Islet precursor cell (in vitro differentiated cells): Measurements from ENCODE around the gene NDUFA6.
"Not testable (repeated sequence)": the region's sequence is repeated elsewhere in the genome, so short reads cannot be mapped to it uniquely, and the experiment has no call there.

Source experiments
- DNase-seq: peaks from one replicate; pipeline ENCODE4 v3.0.0-alpha.2; 2018

The NDUFA6 gene

DNA sequence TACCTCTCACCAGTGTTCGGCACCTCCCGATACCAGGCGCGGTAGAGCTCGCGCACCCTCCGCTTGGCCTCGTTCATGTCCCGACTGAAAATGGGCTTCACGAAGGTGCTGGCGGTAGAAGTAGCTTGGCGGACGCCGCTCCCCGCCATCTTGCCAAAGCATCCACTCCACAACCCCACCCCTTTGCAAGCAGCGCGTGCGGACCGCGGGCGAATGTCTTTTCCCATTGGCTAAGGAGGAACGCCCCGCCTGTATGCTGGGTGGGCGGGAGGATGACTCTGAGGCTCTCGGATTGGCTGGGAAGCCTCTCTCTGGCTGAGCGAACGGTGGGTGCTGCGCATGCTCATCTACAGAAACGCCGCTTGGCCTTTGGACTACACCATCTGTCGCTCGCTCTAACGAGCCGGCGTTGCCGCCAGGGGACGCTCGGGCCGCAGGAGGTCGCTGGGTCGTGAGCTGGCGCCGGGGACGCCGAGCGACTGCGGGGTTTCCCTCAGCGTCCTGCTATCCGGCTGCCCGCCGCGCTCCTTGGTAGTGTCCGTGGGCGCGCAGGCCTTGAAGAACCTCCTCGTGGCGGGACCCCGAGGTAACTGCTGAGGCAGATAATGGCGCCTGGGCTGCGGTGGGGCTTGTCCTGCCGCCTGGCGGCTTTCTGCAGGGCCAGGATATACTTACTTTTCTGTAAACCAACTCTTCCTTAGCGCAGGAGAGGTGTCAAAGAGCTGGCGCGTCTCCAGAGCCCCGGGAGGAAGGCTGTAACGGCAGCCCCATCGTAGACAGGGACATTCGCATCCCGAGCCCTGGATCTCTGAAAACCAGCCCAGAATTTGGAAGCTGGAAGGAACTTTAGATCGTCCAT lies at the start of gene NDUFA6:
Gene NDUFA6, minus strand, starts transcription at position 177 of the 859 bp plus-strand sequence. Its CDS starts 28 bp downstream, at position 149.
- peak; percentile 100 for DNase-seq

DNA sequence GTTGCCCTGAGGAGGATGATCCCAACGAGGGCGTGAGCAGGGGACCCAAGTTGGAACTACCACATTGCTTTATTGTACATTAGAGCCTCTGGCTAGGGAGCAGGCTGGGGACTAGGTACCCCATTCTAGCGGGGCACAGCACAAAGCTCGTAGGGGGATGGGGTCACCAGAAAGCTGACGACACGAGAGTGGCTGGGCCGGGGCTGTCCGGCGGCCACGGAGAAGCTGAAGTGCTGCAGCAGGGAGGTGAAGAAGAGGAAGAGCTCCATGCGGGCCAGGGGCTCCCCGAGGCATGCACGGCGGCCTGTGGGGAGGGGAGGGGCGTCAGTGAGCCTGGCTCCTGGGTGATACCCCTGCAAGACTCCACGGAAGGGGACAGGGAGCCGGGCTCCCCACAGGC lies 49.6 kb upstream of the NDUFA6 start:
- DNase-seq: not testable (repeated sequence)

DNA sequence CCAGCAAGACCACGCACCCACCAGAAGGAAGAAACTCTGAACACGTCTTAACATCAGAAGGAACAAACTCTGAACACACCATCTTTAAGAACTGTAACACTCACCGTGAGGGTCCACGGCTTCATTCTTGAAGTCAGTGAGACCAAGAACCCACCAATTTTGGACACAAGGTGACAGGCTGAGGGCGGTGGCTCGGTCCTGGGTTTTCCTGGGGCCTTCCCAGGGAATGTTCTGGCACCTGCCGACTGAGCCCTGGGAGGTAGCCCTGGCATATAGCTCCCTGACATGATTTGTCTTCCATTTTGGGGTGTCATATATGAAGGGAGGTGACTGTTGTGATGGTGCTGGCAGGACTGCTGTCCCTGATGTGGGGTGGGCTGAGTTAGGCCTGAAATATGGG lies 48.9 kb upstream of the NDUFA6 start:
- DNase-seq: not testable (repeated sequence)

DNA sequence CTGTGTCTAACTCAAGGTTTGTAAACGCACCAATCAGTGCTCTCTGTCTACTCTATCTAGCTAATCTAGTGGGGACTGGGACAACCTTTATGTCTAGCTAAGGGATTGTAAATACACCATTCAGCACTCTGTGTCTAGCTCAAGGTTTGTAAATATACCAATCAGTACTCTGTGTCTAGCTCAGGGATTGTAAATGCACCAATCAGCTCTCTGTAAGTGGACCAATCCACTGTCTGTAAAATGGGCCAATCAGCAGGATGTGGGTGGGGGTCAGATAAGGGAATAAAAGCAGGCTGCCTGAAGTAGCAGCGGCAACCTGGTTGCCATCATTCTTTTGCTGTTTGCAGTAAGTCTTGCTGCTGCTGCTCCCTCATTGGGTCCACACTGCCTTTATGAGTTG lies 48.4 kb upstream of the NDUFA6 start:
- no peak for DNase-seq

GRCh38 chr22:42138122-42138770 lies 47.7 kb upstream of the NDUFA6 start:
- DNase-seq: no peak

DNA sequence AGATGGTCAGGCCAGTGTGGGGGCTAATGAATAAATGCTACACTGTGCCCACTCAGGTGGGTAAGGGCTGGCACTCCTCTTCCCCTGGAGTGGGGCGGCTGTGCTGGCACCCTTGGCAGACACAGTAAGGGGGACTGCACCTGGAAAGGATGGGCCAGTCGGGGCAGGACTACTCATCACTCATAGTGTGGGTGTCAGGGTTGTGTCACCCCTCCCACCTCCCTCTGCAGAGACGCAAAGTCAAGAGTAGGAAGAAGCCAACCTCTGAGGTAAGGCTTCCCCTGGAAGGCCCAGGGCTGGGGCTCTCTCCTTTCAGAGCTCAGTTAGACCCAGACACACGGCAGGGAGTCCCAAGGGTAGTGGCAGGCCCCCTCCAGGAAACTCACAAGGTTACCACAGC lies 45.1 kb upstream of the NDUFA6 start:
- DNase-seq: not testable (repeated sequence)

DNA sequence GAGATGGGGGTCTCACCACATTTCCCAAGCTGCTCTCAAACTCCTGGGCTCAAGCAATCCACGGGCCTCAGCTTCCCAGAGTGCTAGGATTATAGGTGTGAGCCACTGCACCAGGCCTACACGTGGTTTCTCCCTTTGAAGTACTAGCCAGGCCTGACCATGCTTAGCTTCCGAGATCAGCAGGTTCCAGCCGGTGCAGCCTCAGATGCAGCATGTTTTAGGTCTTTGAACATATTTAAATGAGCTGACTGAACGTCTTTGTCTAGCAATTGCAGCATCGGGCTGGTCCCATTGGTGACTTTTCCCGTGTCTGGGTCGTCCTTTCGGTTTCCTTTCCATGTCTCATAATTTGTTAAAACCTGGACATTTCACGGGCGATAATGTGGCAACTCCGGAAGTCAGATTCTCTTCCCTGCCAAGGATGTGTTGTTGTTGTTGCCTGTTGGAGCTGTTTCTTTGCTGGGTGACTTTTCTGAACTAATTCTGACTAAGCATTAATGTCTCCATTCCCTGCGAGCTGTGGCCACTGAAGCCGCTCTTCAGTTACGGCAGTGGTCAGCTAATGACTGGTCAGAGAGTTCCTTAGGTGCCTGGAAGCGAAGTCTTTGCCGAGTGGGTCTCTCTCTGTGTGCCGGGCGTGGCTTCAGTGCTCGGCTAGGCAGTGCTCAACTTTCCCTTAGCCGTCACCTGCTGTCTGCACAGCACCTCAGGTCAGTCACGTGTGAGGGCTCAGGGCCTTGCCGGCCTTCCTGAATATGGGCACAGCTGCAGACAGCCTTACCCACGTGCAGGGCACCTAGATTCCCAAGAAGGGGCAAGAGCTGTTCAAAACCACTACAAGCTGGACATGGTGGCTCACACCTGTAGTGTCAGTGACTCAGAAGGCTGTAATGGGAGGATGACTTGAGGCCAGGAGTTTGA lies 43.8 kb upstream of the NDUFA6 start:
- DNase-seq: no peak

DNA sequence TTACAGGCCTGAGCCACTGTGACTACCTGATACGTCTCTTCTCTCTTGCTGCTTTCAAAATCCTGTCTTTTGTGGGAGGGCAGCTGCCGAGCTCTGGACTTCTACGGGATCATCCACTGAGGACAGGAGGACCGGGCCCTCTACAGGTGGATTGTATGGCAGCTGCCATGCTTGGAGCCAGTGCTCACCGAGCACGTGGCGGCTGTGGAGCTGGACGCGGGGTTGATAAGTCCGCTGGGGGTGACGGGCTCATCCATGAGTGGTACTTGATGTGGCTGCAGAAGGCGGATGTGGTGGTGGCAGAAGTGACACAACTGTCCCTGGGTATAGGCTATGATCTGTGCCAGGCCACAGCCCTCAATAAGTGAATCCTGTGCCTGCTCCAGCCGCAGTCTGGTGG lies 41.9 kb upstream of the NDUFA6 start:
- DNase-seq: no peak

- no peak for DNase-seq
Measured at GRCh38 chr22:42131562-42131961, 41.0 kb upstream of the NDUFA6 start.

DNA sequence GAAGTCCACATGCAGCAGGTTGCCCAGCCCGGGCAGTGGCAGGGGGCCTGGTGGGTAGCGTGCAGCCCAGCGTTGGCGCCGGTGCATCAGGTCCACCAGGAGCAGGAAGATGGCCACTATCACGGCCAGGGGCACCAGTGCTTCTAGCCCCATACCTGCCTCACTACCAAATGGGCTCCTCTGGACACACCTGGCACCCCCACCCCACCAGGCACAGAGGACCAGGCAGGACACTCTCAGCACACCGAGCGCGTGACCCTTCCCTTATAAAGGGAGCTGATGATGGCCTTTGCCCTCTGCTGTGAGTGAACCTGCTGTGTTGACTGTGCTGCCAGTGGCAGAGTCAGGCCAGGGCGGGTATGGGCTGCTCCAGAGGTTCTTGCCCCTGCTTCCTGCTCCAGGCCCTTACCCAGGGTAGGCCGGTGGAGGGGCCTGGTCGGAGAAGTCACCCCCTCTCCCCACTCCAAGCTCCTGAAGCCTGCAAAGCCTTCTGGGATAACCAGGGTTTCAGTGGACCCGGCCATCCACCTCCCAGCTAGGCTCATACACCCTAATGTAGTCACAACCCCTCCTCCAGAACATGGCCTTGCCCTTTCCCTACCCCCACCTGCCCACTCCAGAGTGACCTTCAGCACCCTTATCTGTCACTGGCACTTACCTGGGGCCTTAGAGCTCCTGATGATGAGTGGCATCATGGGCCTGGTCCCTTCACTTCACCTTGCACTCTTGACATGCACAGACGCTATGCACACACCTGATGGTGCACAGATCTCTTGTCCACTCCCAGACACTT lies 40.3 kb upstream of the NDUFA6 start, which contains the start of gene CYP2D6:
Gene CYP2D6, minus strand, starts transcription at position 172 of the 793 bp plus-strand sequence. Its CDS starts 19 bp downstream, at position 153.
- DNase-seq: not testable (repeated sequence)

GRCh38 chr22:42130182-42130581 lies 39.6 kb upstream of the NDUFA6 start:
- DNase-seq: not testable (repeated sequence)

DNA sequence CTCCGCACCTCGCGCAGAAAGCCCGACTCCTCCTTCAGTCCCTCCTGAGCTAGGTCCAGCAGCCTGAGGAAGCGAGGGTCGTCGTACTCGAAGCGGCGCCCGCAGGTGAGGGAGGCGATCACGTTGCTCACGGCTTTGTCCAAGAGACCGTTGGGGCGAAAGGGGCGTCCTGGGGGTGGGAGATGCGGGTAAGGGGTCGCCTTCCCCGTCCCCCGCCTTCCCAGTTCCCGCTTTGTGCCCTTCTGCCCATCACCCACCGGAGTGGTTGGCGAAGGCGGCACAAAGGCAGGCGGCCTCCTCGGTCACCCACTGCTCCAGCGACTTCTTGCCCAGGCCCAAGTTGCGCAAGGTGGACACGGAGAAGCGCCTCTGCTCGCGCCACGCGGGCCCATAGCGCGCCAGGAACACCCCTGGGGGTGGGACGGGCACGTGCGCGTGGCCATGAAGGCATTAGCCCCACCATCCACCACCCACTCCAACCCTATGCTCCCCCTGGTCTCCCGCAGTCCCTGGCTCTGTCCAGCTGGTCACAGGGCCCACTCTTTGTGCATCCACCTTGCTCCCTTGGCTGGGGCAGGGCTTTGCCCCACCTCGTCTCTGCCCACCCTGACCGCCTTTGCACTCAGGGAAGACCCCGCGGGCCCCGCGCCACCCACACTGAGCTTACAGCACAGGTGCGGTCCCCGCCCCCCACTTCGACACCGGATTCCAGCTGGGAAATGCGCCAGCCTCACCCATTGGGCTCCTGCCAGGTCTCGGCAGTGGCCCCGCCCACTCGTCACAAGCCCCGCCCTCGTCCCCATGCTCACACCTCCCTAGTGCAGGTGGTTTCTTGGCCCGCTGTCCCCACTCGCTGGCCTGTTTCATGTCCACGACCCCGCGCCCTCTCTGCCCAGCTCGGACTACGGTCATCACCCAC lies 38.5 kb upstream of the NDUFA6 start:
- DNase-seq: not testable (repeated sequence)

GRCh38 chr22:42128007-42128406 lies 37.4 kb upstream of the NDUFA6 start:
- DNase-seq: not testable (repeated sequence)

- no peak for DNase-seq
Measured at GRCh38 chr22:42127606-42128005, 37.0 kb upstream of the NDUFA6 start.

DNA sequence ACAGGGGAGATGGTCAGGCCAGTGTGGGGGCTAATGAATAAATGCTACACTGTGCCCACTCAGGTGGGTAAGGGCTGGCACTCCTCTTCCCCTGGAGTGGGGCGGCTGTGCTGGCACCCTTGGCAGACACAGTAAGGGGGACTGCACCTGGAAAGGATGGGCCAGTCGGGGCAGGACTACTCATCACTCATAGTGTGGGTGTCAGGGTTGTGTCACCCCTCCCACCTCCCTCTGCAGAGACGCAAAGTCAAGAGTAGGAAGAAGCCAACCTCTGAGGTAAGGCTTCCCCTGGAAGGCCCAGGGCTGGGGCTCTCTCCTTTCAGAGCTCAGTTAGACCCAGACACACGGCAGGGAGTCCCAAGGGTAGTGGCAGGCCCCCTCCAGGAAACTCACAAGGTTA lies 33.0 kb upstream of the NDUFA6 start:
- not testable (repeated sequence) for DNase-seq

- DNase-seq: not testable (repeated sequence)
Measured at GRCh38 chr22:42120231-42121021, 29.9 kb upstream of the NDUFA6 start.

DNA sequence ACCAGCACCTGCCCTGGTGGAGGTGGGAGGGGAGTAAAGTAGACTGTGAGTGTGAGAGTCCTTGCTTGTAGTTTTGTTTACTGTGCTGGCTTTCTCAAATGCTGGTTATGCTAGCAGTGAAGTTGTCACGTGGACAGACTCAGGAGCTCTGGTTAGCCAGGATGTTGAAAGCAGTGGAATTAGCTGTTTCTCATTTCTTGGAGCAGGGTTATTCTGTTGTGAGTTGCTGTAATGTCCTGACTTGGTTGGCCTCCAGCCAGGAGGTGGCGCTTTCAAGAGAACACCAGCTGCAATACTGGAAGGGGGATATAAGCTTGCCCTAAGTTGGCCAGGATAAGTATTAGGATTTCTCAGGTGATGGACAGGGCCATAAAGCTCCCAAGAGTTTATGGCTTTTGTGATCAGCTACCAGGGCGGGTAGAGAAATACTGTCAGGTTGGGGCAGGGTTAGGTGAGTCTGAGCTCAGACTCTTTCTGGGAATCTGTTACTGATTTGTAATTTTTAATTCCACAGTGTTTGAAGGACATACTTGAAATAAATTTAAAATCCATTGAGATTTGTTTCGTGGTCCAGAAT lies 26.4 kb upstream of the NDUFA6 start:
- peak; percentile 73 for DNase-seq

- DNase-seq: peak; percentile 73
Measured at GRCh38 chr22:42115420-42115830, 24.9 kb upstream of the NDUFA6 start.

DNA sequence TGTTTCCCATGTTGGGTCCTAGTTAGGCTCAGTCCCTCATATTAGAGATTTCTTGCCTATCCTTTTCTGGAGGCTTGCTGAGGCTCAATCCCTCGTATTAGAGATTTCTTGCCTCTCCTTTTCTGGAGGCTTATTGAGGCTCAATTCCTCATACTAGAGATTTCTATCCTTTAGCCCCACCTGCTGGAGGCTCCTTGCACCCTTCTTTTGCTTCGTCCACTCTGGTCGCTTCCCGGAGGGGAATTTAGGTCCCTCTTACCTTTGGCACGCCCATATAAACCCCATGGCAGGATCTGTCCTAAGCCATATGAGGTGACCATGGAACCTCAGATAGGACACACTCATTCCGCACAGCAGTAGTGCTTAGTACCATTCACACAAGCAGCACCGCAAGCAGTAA lies 24.1 kb upstream of the NDUFA6 start:
- peak; percentile 77 for DNase-seq

DNA sequence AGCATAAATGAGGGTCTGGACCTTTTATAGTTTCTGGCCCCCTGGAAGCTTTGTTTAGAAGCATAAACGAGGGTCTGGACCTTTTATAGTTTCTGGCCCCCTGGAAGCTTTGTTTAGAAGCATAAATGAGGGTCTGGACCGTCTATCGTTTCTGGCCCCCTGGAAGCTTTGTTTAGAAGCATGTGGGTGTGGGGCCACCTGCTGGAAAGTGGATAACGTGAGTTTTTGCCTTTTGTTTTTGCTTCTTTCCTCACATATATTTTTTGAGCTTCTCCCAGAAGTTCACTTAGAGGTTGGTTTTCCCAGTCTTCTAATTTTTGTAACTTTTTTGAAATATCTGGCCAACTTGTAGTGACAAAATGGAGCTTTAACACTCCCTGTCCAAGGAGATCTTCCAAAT lies 22.2 kb upstream of the NDUFA6 start:
- not testable (repeated sequence) for DNase-seq
